GM21381 (cell line): ENCODE data around the gene BTNL9.
"Not testable (repeated sequence)": the region's sequence is repeated elsewhere in the genome, so short reads cannot be mapped to it uniquely, and the experiment has no call there.

Experiments
- ATAC-seq: cut with Tn5 transposase; IDR thresholded peaks from one replicate; pipeline ENCODE4 v1.9.1; 2021; ENCODE audit warnings: mild to moderate bottlenecking, moderate library complexity; ENCODE audit not compliant: unreplicated experiment

Gene BTNL9

DNA sequence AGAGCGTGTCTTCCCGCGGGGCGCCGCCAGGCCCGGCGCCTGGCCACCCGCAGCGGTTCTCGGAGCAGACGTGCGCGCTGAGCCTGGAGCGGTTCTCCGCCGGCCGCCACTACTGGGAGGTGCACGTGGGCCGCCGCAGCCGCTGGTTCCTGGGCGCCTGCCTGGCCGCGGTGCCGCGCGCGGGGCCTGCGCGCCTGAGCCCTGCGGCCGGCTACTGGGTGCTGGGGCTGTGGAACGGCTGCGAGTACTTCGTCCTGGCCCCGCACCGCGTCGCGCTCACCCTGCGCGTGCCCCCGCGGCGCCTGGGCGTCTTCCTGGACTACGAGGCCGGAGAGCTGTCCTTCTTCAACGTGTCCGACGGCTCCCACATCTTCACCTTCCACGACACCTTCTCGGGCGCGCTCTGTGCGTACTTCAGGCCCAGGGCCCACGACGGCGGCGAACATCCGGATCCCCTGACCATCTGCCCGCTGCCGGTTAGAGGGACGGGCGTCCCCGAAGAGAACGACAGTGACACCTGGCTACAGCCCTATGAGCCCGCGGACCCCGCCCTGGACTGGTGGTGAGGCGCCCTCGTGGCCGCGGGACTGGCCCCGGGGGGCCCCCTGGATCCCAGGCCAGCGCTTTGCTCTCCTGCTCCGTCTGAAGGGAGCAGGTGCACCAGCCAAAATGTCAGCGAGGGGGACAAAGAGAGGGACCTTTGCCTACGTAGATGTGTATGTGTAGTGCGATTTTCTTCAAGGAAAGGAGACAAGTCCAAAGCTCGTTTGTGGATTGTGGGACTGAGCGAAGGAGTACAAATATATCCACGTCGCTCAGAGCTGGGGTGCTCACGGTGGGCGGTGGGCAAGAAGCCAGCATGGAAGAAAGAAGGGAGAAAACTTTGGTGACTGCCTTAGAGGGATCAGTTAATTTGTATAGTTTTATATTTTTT, 19.5 kb downstream of the BTNL9 start:
- no peak for ATAC-seq

DNA sequence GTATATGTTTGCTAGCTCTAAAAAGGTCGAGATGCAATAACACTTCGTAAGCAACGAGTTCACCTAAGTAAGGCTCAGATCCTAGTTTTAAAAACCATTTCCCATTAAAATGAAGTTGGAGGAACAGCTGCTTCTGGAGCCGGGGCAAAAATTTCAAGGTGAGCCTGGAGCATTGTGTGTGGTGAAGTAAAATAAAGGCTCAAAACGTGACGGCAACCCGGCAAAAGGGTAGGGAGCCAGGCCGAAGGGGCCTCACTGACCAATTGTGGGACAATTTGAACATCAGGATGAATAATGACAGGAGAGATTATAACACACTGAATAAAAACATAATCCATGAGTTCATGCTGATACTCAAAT, 20.1 kb downstream of the BTNL9 start:
- no peak for ATAC-seq

DNA sequence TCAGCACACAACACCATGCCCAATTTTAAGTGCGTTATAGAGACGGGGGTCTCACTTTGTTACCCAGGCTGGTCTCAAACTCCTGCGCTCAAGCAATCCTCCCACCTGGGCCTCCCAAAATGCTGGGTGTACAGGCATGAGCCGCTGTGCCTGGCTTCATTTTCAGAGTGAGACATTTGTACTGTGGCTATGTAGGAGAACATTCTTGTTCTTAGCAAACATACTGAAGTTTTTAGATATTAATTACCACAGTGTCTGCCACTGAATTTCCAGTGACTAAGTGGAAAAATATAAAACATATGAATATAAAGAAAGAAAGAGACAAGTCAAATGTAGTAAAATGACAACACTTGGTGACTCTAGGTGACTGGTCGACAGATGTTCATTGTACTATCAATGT, 20.9 kb downstream of the BTNL9 start:
- ATAC-seq, result no peak

DNA sequence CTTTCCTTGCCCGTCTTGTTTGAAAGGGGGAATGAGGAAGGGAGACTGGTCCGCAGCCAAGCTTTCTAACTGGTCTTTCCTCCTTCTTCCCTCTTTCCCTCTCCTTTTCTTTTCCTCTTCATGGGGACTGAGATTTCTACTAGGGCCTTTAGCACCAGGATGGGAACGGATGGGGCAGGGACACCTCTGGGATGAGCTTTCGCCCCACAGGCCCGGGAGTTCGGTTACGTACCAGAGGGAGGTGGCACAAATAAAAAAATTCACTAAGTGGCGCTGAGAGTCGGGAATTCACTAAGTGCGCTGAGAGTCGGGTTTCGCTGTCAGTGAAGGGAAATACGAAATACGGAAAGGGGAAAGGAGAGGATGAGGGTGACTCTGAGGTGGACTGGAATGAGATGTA, 21.6 kb downstream of the BTNL9 start:
- no peak for ATAC-seq

DNA sequence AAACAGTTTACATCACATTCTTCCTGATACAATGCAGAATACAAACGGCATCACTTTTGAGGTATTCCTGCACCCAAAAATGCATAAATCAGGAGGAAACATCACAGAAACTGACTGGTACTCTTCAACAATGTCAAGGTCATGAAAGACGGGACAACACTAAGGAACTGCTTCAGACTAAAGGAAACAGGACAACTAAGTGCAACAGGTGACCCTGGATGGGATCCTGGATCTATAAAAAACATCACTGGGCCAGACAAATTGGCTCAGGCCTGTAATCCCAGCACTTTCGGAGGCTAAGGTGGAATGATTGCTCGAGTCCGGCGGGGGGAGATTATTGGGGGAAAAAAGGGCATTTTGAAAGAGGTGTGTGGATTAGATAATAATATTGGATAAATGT, 22.6 kb downstream of the BTNL9 start:
- no peak for ATAC-seq

DNA sequence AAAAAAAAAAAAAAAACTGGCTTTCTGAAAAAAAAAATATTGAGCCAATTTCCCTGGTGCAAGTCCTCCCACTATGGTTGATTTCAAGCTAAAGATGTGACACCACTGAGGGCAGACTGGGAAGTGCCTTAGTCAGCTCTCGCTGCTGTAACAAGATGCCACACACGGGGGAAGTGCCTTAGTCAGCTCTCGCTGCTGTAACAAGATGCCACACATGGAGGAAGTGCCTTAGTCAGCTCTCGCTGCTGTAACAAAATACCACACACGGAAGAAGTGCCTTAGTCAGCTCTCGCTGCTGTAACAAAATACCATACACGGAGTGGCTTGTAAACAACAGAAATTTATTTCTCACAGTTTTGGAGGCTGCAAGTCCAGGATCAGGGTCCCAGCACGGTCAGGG, 23.4 kb downstream of the BTNL9 start:
- ATAC-seq, result no peak

DNA sequence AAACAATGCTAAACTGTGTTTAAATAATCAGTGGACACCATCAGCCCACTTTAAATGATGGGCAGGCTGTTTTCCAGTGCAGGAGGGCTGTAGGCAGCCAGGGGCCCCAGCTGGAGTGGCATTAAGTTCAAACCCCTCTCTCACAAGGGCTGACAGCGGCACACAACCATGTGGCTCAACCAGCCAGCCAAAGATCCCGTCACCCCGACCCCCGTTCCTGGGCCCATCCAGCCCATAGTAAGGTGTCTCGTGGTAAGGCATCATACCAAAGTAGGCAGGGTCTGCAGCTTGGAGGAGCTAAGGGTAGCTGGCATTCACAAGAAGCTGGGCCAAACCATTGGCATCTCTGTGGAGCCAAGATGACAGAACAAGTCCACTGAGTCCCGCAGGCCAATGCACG, 24.9 kb downstream of the BTNL9 start:
- ATAC-seq, result no peak

DNA sequence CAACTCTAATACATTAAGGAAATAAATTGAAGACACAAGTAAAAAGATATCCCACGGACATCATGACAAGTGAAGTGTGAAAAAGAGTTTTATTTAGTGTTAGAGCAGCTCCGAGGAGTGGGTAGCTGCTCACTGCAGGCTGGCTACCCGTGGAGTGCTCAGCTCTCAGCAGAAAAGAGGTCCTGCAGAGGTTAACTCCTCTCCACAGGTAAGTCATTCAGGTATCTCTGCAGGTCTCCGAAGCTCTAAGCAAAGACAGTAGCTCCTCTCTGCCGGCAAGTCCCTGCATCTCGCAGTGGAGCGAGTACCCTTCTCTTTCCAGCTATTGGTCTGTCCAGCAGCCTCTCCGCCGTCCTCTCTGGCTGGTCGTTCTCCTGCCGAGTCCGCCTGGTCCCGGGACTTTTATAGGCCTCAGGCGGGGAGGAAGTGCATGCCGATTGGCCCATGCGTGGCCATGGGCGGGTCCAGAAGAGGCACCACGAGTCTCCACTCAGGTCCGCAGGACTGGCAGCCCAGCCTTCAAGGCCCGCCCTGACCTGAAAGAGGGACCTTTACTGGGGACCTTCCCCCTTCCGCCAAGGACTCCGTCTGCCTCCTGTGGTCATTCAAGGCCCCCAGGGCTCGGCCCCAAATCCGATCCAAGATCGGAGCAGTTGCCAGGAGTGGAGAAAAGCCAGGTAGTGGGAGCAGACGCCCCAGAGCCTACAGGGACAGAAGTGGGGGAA, 29.9 kb downstream of the BTNL9 start:
- no peak for ATAC-seq

DNA sequence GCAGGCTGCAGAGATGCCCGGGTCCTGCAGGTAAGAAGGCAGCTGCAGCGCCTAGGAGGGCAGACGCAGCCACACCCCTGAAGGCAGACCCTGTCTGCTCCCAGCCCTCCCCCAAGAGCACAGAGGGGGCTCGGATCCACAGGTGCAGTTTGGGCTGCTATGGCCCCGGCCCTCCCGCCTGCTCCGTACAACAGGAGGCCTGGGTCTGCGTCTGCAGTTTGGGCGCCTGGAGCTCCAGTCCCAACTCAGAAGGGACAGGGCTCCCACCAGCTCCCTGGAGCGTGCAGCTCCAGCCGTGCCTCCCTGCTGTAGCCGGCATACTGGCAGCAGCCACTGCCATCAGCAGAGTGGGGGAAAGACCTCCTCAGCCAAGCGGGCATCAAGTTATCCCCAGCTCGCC, 30.5 kb downstream of the BTNL9 start:
- ATAC-seq, result no peak

DNA sequence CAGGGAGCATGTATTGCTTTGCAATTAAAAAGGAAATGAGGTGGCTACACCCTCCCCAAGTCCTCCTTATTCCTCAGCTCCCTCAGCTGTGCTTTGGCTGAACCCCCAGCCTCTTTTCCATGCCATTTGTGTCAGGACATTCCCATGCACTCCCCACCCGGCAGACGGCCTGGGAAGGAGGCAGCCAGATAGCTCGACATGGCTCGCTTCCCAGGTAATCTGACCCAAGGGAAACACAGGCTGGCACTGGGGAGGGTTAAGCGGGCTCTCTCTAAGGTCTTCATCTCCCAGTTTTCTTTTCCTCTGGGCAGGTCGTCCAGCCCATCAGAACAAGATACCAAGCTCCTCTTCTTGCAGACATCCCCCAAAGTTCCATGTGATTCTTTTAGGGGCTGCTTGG, 31.2 kb downstream of the BTNL9 start:
- no peak for ATAC-seq

DNA sequence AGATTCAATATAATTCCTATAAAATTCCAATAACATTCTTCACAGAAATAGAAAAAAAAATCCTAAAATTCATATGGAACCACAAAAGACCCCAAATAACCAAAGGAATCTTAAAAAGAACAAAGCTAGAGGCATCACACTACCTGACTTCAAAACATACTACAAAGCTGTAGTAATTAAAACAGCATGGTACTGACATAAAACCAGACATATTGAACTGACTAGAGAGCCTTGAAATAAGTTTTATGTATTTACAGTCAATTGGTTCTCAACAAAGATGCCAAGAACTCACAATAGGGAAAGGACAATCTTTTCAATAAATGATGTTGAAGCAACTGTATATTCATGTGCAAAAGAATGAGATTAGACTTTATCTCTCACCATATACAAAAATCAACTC, 36.9 kb downstream of the BTNL9 start:
- no peak for ATAC-seq

DNA sequence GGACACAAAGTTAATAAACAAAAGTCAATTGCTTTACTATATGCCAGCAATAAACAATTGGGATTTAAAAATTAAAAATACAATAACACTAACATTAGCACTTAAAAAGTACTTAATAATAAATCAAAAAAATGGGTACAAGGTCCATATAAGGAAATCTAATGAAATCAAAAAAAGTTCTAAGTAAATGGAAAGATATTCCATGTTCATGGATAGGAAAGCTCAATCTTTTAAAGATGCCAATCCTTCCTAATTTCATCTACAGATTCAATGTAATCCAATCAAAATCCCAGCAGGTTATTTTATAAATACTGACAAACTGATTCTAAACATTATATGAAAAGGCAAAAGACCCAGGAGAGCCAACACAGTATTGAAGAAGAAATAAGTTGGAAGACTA, 41.9 kb downstream of the BTNL9 start:
- no peak for ATAC-seq

DNA sequence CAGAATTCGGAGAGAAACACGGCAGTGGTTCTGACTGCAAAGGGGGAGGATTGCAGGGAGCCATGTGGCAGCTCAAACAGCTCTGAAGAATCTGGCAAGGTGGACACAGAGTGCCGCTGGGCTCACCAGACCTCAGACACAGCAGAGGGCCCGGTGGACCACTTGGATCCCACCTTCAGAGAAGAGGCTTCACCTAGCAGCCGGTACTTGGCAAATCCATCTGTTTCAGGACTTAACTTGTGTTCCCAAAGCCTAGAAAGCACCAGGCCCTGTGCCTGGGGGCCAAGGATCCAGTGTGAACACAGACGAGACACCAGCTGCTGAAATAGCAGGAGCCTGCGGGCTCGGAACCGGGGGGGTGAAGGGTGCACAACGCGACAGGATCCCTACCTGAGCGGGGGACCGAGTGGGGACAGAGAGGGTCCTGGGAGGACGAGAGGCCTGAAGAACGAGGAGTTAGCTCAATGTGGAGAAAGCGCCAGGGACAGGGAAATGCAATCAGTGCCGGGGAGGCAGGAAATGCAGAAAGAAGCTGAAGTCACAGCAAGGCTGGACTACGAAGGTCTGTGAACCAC, 44.6 kb downstream of the BTNL9 start:
- ATAC-seq, result no peak

DNA sequence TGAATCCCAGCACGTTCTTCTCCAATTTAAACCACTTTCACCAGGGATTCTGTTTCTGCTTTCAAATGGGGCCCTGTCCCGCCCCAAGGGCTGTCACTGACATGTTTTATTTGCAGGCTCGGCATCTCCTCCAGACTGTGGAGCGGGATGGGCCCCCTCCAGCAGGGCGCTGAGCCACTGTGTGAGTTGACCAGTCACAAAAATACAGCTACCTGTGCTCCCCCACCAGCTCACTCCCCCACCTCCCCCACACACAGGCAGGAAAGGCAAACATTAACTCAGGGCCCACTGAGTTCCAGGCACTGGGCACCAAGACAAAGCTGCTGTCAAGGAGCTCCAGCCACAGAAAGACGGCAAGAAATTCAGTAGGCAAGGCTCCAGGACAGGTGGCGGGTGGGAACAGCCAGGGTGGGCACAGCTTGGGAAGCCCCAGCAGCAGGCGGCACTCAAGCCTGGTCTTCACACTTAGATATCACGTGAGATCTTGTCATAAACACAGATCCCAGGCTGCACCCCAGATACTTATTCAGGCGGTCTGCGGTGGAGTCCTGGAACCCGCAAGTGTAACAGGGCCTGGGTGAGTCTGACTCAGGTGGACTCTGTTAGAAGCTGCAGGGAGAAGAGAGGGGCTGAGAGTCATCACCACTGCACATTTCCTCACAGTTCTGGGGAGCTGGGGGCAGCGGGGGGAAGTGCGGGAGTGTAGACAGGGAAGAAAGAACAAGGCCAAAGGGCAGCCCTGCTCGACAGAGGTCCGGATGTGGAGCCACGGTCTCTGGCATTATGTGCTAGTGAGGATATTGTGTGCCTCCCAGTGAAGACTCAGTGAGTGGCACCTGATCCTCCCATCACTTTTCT, 46.2 kb downstream of the BTNL9 start:
- ATAC-seq, result no peak

DNA sequence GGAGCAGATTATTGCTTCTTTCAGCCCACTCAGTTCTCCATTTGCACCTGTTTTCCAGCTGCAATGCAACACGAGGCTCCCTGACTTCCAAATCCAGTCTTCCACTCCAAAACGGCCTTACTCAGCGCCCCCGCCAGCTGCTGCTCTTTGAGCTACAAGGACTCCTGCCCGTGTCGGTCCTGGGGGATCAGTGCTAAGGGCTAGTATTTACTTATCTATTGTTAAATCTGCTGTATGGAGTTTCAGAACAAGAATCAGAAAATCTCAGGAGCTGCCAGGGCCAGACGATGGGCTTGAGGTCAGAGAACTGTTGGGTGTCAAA, 46.8 kb downstream of the BTNL9 start:
- ATAC-seq, result no peak

DNA sequence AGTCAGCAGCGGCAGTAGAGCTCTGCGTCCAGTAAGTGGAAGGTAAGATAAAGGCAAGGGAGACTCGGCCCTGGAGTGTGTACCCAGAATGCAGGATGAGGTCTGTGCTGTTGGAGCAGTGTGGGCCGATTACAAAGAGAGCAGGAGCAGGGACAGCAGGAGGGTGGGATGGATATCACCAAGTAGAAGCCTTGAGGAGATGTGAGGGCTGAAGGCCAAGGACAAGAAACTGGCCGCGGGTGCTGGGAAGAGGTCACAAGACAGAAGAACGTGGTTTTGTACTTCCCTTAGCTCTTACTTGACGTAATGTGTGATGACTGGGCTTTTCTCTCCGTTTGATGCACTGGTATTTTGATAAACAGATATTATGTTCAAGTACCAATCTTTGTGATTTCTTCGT, 47.2 kb downstream of the BTNL9 start:
- no peak for ATAC-seq

DNA sequence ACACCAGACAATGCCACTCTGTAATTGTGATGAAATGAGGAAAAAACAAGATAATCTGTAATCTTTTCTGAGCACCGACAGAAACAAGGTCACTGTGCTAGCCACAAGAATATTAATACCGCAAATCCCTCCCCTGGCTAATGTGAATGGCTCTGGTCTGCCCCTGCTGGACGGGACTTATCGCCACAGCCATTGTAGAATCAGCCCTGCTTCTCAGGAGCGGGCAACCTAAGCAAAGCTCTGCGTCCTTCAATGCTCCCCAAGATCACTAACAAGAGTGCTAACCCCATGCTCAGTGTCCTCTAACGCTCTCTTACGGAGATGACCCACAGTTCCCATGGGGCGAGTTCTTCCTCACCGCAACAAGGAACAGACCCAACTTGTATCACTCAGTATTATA, 48.2 kb downstream of the BTNL9 start:
- ATAC-seq, result no peak

DNA sequence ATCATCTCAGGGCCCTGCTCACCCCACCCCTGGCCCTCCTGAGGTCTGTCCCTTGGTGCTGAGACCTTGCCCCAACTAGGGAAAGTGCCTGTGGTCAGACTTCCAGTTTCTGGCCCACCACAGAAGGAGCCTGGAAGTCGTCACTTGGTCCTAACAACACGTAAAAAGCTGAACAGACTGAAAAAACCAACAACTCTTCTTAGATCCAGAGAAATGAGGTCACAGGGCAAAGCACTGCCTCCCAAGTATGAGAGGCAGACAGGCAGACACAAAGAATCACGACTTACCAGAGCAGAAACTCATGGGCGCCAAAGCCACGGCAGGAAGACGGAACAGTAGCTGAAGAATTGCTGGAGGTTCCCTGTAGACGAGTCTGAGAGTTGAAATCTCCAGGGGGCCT, 52.4 kb downstream of the BTNL9 start:
- ATAC-seq, result no peak

DNA sequence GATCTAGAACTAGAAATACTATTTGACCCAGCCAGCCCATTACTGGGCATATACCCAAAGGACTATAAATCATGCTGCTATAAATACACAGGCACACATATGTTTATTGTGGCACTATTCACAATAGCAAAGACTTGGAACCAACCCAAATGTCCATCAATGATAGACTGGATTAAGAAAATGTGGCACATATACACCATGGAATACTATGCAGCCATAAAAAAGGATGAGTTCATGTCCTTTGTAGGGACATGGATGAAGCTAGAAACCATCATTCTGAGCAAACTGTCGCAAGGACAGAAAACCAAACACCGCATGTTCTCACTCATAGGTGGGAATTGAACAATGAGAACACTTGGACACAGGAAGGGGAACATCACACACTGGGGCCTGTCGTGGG, 55.1 kb downstream of the BTNL9 start:
- ATAC-seq, result not testable (repeated sequence)

DNA sequence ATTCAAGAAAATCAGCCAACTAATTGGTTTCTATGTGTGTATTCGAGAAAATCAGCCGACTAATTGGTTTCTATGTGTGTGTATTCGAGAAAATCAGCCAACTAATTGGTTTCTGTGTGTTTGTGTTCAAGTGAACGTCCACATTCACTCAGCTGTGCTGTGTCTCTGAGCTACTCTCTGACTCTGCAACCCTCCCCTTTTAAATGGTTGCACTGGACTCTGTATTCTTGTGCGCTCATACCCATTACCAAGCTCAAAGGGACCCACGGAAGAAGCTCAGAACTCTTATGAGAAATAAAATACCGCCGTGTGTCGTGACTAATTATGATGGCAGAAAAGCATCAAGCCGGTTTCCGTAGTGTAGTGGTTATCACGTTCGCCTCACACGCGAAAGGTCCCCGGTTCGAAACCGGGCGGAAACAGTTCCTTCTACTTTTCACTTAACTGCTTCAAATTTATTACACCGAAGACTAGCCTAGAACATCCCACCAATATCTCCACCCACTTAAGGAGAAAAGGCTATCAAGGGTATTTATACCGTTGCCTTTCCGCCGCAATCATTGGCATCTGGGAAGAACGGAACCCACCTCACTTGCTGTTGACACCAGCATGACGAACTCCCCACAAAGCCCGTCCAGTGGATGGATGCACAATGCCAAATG, 56.8 kb downstream of the BTNL9 start:
- not testable (repeated sequence) for ATAC-seq

DNA sequence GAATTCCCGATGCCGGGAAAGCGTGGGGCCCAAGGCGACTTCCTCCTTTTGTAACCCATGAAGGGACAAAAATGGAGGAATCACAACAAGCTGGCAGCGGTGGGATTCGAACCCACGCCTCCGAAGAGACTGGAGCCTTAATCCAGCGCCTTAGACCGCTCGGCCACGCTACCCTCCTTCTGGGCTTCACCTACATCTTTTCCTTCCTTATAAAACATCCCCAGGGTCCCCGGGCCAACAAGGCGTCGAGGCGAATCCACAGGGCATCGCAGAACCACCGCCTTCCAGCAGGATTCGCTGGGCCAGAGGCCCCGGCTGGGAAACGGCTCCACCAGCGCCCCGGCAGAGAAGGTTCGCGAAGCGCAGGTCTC, 57.3 kb downstream of the BTNL9 start:
- not testable (repeated sequence) for ATAC-seq
